HepG2 (cell line): ENCODE measurements around the gene RPS27L. TPM values are rescaled to one million over a fixed set of nuclear protein-coding genes. Genes with fewer than 3 reads are reported as not detected.

ENCODE experiments used
- ATAC-seq: fragments of 200-7000 bp; cut with Tn5 transposase; 3 replicates; pipeline ENCODE4 v1.9.1; 2020; ENCODE audit warnings: mild to moderate bottlenecking, moderate library complexity
- BruUV-seq: library from RNA; stranded (reverse); fragments of 400-500 nt; replicated peaks from 2 replicates; lab custom pipeline; 2021; lab: Mats Ljungman, UMichigan
- CTCF ChIA-PET: fragments of 300-600 bp; formaldehyde crosslinking; extraction: SDS; loops from one replicate; lab custom pipeline; 2021; ENCODE audit warnings: low total read pairs, inconsistent platforms, low intra/inter-chr PET ratio; lab: Yijun Ruan, JAX
- POLR2A ChIA-PET: fragments of 350-600 bp; sonication (Branson Sonifier 250); formaldehyde crosslinking; loops from one replicate; lab custom pipeline; 2020; ENCODE audit warnings: antibody characterized with exemption, inconsistent platforms; lab: Yijun Ruan, JAX
- DNase-seq: peaks from one replicate; pipeline ENCODE4 v3.0.0-alpha.2; 2015; ENCODE audit warnings: low spot score
- FAIRE-seq: peaks from 3 replicates; lab custom pipeline; 2011; peaks lifted over from hg19 to GRCh38; lab: Jason Lieb, UNC
- H2AFZ ChIP-seq: one replicate; pipeline ENCODE4 v1.6.1; 2011; ENCODE audit warnings: low read length, inconsistent platforms
- H3K27ac ChIP-seq: fragments of 300-600 bp; 3 replicates; pipeline ENCODE4 v1.8.0; 2011; ENCODE audit warnings: mixed run types, mild to moderate bottlenecking, mixed read lengths, low read length, inconsistent platforms; ENCODE audit not compliant: insufficient read depth; ENCODE audit errors: extremely low read length
- H3K27me3 ChIP-seq, 2 experiments: fragments of 200-600 bp in 1 of 2; 2 replicates in 1 of 2; 3 replicates in 1 of 2; pipeline versions ENCODE4 v1.6.0 to v1.8.0; 2011; ENCODE audit warnings: low read length in 2 of 2, mild to moderate bottlenecking in 2 of 2, moderate library complexity in 2 of 2, inconsistent platforms in 1 of 2; ENCODE audit not compliant: insufficient read depth in 2 of 2, control insufficient read depth in 1 of 2
- H3K36me3 ChIP-seq, 2 experiments: fragments of 200-600 bp in 1 of 2; replicated peaks in 1 of 2; 2 replicates in 1 of 2; 3 replicates in 1 of 2; pipeline versions ENCODE4 v1.5.1 to v1.8.0; 2011; ENCODE audit warnings: low read length in 2 of 2, inconsistent platforms in 1 of 2; ENCODE audit not compliant: insufficient read depth in 2 of 2, control insufficient read depth in 1 of 2
- H3K4me1 ChIP-seq: 2 replicates; pipeline ENCODE4 v1.5.1; 2012; ENCODE audit warnings: low read length, inconsistent platforms; ENCODE audit not compliant: insufficient read depth
- H3K4me2 ChIP-seq: 2 replicates; pipeline ENCODE4 v1.6.0; 2011; ENCODE audit warnings: low read depth, low read length, inconsistent platforms
- H3K4me3 ChIP-seq, 3 experiments: fragments of 200-600 bp in 1 of 3; sonication (generic), shearing (Covaris generic) in 1 of 3; replicated peaks in 1 of 3; 2 replicates each; pipeline ENCODE4 v1.5.1; 2011 to 2016; ENCODE audit warnings: low read length in 3 of 3, inconsistent platforms in 2 of 3, low read depth in 2 of 3, mild to moderate bottlenecking in 2 of 3, control low read depth in 1 of 3, mixed read lengths in 1 of 3; ENCODE audit not compliant: insufficient read depth in 1 of 3
- H3K79me2 ChIP-seq: one replicate; pipeline ENCODE4 v1.6.1; 2011; ENCODE audit warnings: low read length, inconsistent platforms; ENCODE audit not compliant: insufficient read depth
- H3K9ac ChIP-seq: 2 replicates; pipeline ENCODE4 v1.6.0; 2011; ENCODE audit warnings: mild to moderate bottlenecking, low read depth, low read length, inconsistent platforms; ENCODE audit not compliant: insufficient read depth
- H3K9me3 ChIP-seq: 2 replicates; pipeline ENCODE4 v1.5.1; 2012; ENCODE audit warnings: mild to moderate bottlenecking, low read length
- H4K20me1 ChIP-seq: 2 replicates; pipeline ENCODE4 v1.6.0; 2011; ENCODE audit warnings: inconsistent platforms, mild to moderate bottlenecking, low read length, moderate library complexity; ENCODE audit not compliant: insufficient read depth
- AKAP8 ChIP-seq: sonication (generic); formaldehyde crosslinking; IDR thresholded peaks from 2 replicates; pipeline ENCODE4 v1.5.1; 2020; ENCODE audit warnings: mild to moderate bottlenecking, missing genetic modification reagents
- ARNT ChIP-seq: fragments of 450-650 bp; IDR thresholded peaks from 2 replicates; pipeline ENCODE4 v1.6.1; 2017
- ARNTL ChIP-seq: sonication (generic); formaldehyde crosslinking; IDR thresholded peaks from 2 replicates; pipeline ENCODE4 v1.4.0; 2020; ENCODE audit warnings: mild to moderate bottlenecking, missing genetic modification reagents
- ESRRA ChIP-seq: sonication (generic); formaldehyde crosslinking; IDR thresholded peaks from 2 replicates; pipeline ENCODE4 v1.5.1; 2020; ENCODE audit warnings: mild to moderate bottlenecking, low read depth, missing genetic modification reagents
- FOXA1 ChIP-seq, 2 experiments: fragments of 450-650 bp in 1 of 2; sonication (generic) in 1 of 2; formaldehyde crosslinking in 1 of 2; IDR thresholded peaks; 2 replicates each; pipeline versions ENCODE4 v1.4.0 to v1.6.1; 2016 to 2020; ENCODE audit warnings: missing genetic modification reagents in 1 of 2
- SRSF1 ChIP-seq: fragments of 200-400 bp; formaldehyde crosslinking; optimal IDR thresholded peaks from 2 replicates; pipeline ENCODE3; 2017; ENCODE audit warnings: mild to moderate bottlenecking, low read depth, low read length, moderate library complexity
- ZNF121 ChIP-seq: sonication (generic); formaldehyde crosslinking; IDR thresholded peaks from 2 replicates; pipeline ENCODE4 v1.5.0; 2020; ENCODE audit warnings: mild to moderate bottlenecking, missing genetic modification reagents
- ZNF460 ChIP-seq: sonication (generic); formaldehyde crosslinking; IDR thresholded peaks from 2 replicates; pipeline ENCODE4 v1.5.1; 2020; ENCODE audit warnings: missing genetic modification reagents, mild to moderate bottlenecking, borderline replicate concordance
- WGBS: methylation state at CpG from one replicate; pipeline ENCODE4 v1.1.6; 2017; ENCODE audit warnings: low lambda C conversion rate; 5-methylcytosine and 5-hydroxymethylcytosine counted together
- in situ Hi-C: cut with HindIII; loops from 2 replicates; pipeline ENCODE4 v1.10.0; 2017; ENCODE audit warnings: low pct_unique_long_range_greater_than_20kb; ENCODE audit not compliant: extremely low pct_ligation_motif_present
- intact Hi-C: fragments of 100-400 bp; cut with micrococcal nuclease; formaldehyde crosslinking; loops from one replicate; pipeline ENCODE4 v1.10.0; 2022; ENCODE audit not compliant: unreplicated experiment
- polyA plus RNA-seq, 8 experiments: library from polyadenylated mRNA; depleted of rRNA in 3 of 8; stranded (reverse) in 7 of 8; unstranded in 1 of 8; fragments of >200 nt; fragmentation: Illumina TruSeq in 4 of 8; extraction: Trizol in 4 of 8; gene quantifications; 2 replicates each; pipeline versions ENCODE4 v1.2.1 to v1.2.3, GENCODE V29; 2011 to 2016; ENCODE audit warnings: low read depth in 4 of 8, missing spikeins in 1 of 8, mixed read lengths in 1 of 8; ENCODE audit not compliant: insufficient read depth in 1 of 8
- total RNA-seq, 5 experiments: library from RNA; depleted of rRNA; stranded (reverse); fragments of >200 nt; fragmentation: Illumina TruSeq; extraction: Trizol; gene quantifications; 2 replicates each; pipeline ENCODE4 v1.2.3, GENCODE V29; 2016; ENCODE audit warnings: low read depth in 1 of 5

Gene RPS27L
- total and polyA plus RNA-seq, 2 of the 13 experiments (the other 11 are each of a cell fraction or from before 2014, with no cell fraction given) = 231 to 433 TPM

GRCh38 chr15:63194302-63194701, 37.0 kb upstream of the RPS27L start:
- Histone ChIP-seq H3K27ac (no peak overlapping the region), H3K9ac (no peak overlapping the region), H2AFZ (no peak overlapping the region), H3K4me2 (no peak overlapping the region), H3K36me3 (no peaks in the 10 kb centered on the region), H4K20me1 (no peaks in the 10 kb centered on the region), H3K4me3 (no peak overlapping the region), H3K9me3 (no peaks in the 10 kb centered on the region), H3K4me1 (peaks cover 39% of the 10 kb centered on the region), H3K79me2 (peaks cover 19% of the 10 kb centered on the region), H3K27me3 (no peaks in the 10 kb centered on the region)
- POLR2A ChIA-PET = no interaction called here
- 96% methylated on average over 4 of the region's 4 CpGs for WGBS
- CTCF ChIA-PET = no interaction called here
- in situ Hi-C loops = no loop called here
- no peak for FAIRE-seq
- no peak for DNase-seq
- intact Hi-C loops = no loop called here
- no TSS peak for BruUV-seq
- no peak for TF ChIP-seq FOXA1 (IDR thresholded peaks at IDR 0.05)
- TF ChIP-seq FOXA1 (CRISPR knock-in tag; IDR thresholded peaks at IDR 0.05) = no peak
- TF ChIP-seq SRSF1 = no peak
- no peak for TF ChIP-seq ARNT
- no peak for TF ChIP-seq AKAP8 (CRISPR knock-in tag)
- TF ChIP-seq ESRRA (CRISPR knock-in tag) = no peak
- ATAC-seq = no peak

GRCh38 chr15:63192619-63193206, 35.4 kb upstream of the RPS27L start:
- BruUV-seq = no TSS peak
- CTCF ChIA-PET = no interaction called here
- TF ChIP-seq ZNF460 (CRISPR knock-in tag) (0 out of 2 replicates have a peak, but pooled peaks have one; percentile 43), ZNF121 (CRISPR knock-in tag) (0 out of 2 replicates have a peak, but pooled peaks have one; percentile 37), ARNTL (CRISPR knock-in tag) (no peak)

More at GRCh38 chr15:63192619-63193206, 35.4 kb upstream of the RPS27L start:
- no peak overlapping the region for H2AFZ ChIP-seq
- FAIRE-seq = no peak
- intact Hi-C loops = no loop called here
- in situ Hi-C loops = no loop called here
- H3K4me1 ChIP-seq = peaks cover 49% of the 10 kb centered on the region
- no peak overlapping the region for H3K27ac ChIP-seq
- no peak for DNase-seq
- H3K9ac ChIP-seq = no peak overlapping the region
- 91% methylated on average over 5 of the region's 5 CpGs for WGBS
- no peak overlapping the region for H3K4me3 ChIP-seq
- no peak for ATAC-seq
- no peaks in the 10 kb centered on the region for H4K20me1 ChIP-seq
- no peaks in the 10 kb centered on the region for H3K36me3 ChIP-seq
- peaks cover 19% of the 10 kb centered on the region for H3K79me2 ChIP-seq
- no peaks in the 10 kb centered on the region; a peak in 1 of 5 replicates for H3K27me3 ChIP-seq
- POLR2A ChIA-PET = interaction anchor here (1.2 kb wide), 1 partner anchor 35 kb away, joined by 5 read pairs; the partner anchor contains the start of gene RPS27L
- no peak overlapping the region for H3K4me2 ChIP-seq
- H3K9me3 ChIP-seq = no peaks in the 10 kb centered on the region
